Hindlimb muscle (tissue), 1 donor: ENCODE results near the gene CDKN2AIP. TPM values are rescaled to one million over a fixed set of nuclear protein-coding genes. Genes with fewer than 3 reads are reported as not detected.

Experiments used
- polyA plus RNA-seq: library from polyadenylated mRNA; unstranded; fragments of 120-200 nt; gene quantifications from one replicate; pipeline ENCODE4 v1.2.1, GENCODE V29; 2013; ENCODE audit not compliant: insufficient read length

CDKN2AIP gene
- polyA plus RNA-seq, 1 donor = 16.0 TPM

Other genes with a start within 250 kb of the CDKN2AIP start
- gene CLDN22, start 124.4 kb upstream of the CDKN2AIP start, polyA plus RNA-seq = not detected
- gene CLDN24, start 122.2 kb upstream of the CDKN2AIP start, polyA plus RNA-seq = not detected
- gene ING2, start 60.4 kb downstream of the CDKN2AIP start, polyA plus RNA-seq = 15.3 TPM
- gene RWDD4, start 214.5 kb downstream of the CDKN2AIP start, polyA plus RNA-seq = 27.2 TPM
- 28.1 TPM for gene TRAPPC11, start 214.7 kb downstream of the CDKN2AIP start, polyA plus RNA-seq